T47D (cell line): ENCODE results near the gene TMEM167A.

Source experiments
- DNase-seq, 2 experiments: peaks; one replicate each; pipeline versions ENCODE4 v3.0.0 to v3.0.0-alpha.2; 2011 to 2012; ENCODE audit warnings: low read depth in 1 of 2, low spot score in 1 of 2
- JUND ChIP-seq: IDR thresholded peaks from 2 replicates; pipeline ENCODE4 v1.6.1; 2012; ENCODE audit warnings: low read depth
- in situ Hi-C: cut with HindIII; loops from 2 replicates; pipeline ENCODE4 v1.10.0; 2016; ENCODE audit warnings: low sequenced_read_pairs, low pct_unique_long_range_greater_than_20kb

Gene TMEM167A, protein sequence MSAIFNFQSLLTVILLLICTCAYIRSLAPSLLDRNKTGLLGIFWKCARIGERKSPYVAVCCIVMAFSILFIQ

DNA sequence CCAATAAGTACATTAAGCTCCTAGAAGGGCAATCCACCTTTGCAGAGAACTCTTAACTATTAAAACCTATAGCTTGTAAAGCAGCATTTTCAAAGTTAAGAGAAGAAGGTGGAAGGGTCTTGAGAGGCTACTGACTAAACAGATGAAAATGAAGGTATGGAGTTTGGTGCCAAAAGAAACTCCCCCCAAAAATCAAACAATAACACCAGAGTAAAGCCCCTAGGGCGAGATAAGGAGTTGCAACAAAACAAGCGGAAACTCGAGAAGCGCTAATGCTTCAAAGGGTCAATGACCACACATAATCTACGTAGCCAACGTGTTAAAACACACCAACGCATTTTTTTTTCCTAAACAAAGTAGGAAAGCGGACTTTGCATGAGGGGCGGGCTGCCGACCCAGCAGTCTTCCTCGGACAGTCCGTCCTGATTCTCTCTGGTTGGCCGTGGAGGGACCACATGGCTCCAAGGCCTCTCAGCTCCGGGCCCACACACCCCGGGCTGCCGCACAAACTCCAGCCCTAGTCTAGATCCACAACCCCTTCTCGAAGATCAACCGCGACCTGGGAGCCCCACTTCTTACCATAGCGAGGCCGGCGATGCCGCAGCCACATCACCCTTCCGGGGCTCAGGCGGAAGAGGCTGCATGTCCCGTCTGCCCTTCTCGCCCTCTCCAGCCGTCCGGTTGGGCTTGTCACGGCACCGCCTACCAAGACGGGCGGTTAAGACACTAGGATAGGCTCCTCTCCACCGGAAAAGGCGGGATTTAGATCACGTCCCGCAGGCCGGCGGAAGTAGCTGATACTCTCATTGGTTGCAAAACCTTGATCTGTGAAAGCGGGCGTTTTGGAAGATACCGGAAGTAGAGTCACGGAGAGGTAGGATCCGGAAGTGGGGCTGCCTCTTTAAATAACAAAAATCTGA lies at the start of gene TMEM167A, which contains the start of gene XRCC4:
TMEM167A (minus strand) TSS at position 653 of the 920 bp plus-strand sequence; CDS start at position 582, 71 bp downstream.
XRCC4 (plus strand) TSS at position 806 of the 920 bp plus-strand sequence. CDS start 27,373 bp downstream, outside the sequence.
- in situ Hi-C loops: no loop called here
- TF ChIP-seq JUND: no peak
- peak; percentile 84 to 99 for DNase-seq

DNA sequence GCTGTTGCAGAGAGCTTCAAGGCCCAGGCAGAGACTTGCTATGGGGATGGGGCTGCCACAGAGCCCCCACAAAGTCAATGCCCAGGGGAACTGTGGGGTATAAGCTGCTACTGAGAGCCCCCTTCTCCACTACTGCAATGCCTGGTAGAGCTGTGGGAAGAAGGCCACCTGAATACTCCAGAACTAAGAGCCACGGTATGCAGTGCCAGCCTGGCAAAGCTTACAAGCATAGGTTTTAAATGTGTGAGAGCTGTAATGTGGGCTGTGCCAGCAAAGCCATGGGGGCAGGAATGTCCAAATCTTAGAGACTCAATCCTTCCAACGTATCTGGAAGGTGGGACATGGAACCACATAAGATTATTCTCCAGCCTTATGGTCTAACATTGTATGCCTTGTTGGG lies 49.3 kb upstream of the TMEM167A start:
- no peak for DNase-seq
- no peak for TF ChIP-seq JUND
- in situ Hi-C loops: no loop called here

- TF ChIP-seq JUND: no peak
- in situ Hi-C loops: no loop called here
- no peak for DNase-seq
Measured at GRCh38 chr5:83125560-83125959, 48.4 kb upstream of the TMEM167A start.

DNA sequence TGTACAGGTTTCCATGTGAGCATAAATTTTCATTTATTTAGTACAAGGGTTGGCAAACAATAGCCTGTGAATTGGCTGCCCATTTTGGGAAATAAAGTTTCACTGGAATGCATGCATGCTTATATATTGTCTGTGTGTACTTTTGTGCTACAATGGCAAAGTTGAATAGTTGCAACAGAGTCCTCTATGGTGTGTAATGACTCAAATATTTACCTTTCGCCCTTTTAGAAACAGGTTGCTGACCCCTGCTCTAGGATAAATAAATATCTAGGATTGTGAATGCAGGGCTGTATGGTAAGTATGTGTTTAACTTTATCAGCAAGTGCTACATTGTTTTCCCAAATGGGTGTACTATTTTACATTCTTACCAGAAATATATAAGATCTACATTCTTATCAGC lies 47.4 kb upstream of the TMEM167A start:
- TF ChIP-seq JUND: no peak
- DNase-seq: peak in 1 of 2 experiments; percentile 44
- in situ Hi-C loops: no loop called here

DNA sequence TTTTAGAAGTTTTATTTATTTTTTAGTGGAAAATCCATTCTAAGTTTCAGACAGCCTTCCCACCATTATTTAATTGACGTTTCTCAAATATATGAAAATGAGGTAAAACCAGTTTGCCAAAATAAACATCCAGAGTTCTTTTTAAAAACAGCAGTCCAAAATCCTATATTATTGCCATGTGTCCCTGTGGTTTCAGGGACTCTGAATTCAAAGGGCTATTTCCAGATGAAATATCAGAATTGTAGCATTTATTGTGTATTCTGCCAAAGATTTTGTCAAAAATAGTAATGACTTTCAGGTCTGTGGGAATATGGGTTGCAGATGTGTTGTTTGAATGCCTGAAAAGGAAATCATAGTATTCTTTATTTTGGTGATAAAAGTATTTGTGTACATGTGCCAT lies 41.8 kb upstream of the TMEM167A start:
- DNase-seq: no peak
- in situ Hi-C loops: no loop called here
- TF ChIP-seq JUND: no peak

GRCh38 chr5:83118471-83118870 lies 41.3 kb upstream of the TMEM167A start:
- no peak for TF ChIP-seq JUND
- in situ Hi-C loops: no loop called here
- DNase-seq: no peak

- in situ Hi-C loops: no loop called here
- DNase-seq: no peak
- no peak for TF ChIP-seq JUND
Measured at GRCh38 chr5:83115816-83116215, 38.6 kb upstream of the TMEM167A start.

- no peak for TF ChIP-seq JUND
- in situ Hi-C loops: no loop called here
- no peak for DNase-seq
Measured at GRCh38 chr5:83109380-83109779, 32.2 kb upstream of the TMEM167A start.

- DNase-seq: no peak
- in situ Hi-C loops: no loop called here
- TF ChIP-seq JUND: no peak
Measured at GRCh38 chr5:83107692-83108420, 30.7 kb upstream of the TMEM167A start.

DNA sequence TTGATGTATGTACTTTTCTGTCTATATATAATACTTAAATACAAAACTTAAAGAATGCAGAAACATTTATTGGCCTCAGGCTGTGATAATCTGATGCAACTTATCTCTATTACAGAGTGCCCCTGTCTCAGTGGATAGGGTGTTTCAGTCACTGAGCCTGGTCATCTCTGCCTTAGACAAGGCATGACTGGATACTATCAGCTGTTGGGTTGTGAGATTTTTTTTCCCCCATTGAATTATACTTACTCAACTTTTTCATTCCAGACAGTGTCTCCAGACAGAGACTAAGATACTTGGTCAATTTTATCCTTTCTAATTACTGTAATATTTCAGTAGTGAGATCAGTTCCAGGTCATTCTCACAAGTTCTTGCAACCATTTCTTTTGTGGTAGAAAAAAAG lies 26.8 kb upstream of the TMEM167A start:
- no peak for TF ChIP-seq JUND
- no peak for DNase-seq
- in situ Hi-C loops: no loop called here

DNA sequence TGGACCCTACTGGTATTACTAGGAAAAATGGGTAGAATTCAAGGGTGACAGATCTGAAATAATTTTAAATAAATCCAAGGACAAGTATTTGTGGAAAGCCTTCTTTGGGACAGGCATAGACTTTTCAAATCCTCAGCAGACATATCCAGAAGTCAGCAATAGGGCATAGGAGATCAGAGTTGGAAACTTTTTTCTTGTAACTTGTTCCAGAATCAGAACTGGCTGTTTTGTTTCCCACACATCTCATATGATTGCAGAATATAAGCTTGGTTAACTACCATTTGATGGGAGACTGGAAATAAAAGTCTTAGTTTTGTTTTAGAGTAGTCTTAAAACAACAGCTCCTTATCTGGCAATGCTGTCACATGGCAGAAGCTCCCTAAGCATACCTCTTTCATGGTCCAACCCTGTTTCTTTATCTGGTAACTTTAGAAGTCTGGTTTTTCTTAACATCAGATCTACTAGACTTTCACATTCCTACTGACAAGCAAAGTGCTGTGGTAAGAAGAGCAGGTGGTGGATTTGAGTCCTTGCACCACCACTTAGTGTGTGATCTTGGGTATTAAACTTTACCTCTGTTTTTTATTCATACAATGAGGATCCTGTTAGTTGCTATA lies 25.3 kb upstream of the TMEM167A start:
- in situ Hi-C loops: no loop called here
- no peak for TF ChIP-seq JUND
- no peak for DNase-seq

GRCh38 chr5:83101514-83101913 lies 24.3 kb upstream of the TMEM167A start:
- DNase-seq: no peak
- no peak for TF ChIP-seq JUND
- in situ Hi-C loops: no loop called here
